ENCODE measurements around the gene L1TD1.
"Not testable (repeated sequence)": the region's sequence is repeated elsewhere in the genome, so short reads cannot be mapped to it uniquely, and the experiment has no call there.

The L1TD1 gene

GRCh38 chr1:62177621-62178020 is 17.0 kb upstream of the L1TD1 start:
- no peak for TF ChIP-seq CTCF (IDR thresholded peaks at IDR 0.05; ENCODE audit: extremely low read depth, missing control alignments)
- no peak for DNase-seq (ENCODE audit: low spot score)

GRCh38 chr1:62178372-62178771 is 16.3 kb upstream of the L1TD1 start:
- no peak for TF ChIP-seq CTCF (IDR thresholded peaks at IDR 0.05; ENCODE audit: extremely low read depth, missing control alignments)
- DNase-seq (ENCODE audit: low spot score), result no peak

- not testable (repeated sequence) for DNase-seq (ENCODE audit: low spot score)
Measured at GRCh38 chr1:62180054-62180453, 14.6 kb upstream of the L1TD1 start.

GRCh38 chr1:62180639-62181038 is 14.0 kb upstream of the L1TD1 start:
- no peak for TF ChIP-seq CTCF (IDR thresholded peaks at IDR 0.05; ENCODE audit: extremely low read depth, missing control alignments)

GRCh38 chr1:62181532-62181931 is 13.1 kb upstream of the L1TD1 start:
- TF ChIP-seq CTCF (IDR thresholded peaks at IDR 0.05; ENCODE audit: extremely low read depth, missing control alignments), result no peak
- no peak for DNase-seq (ENCODE audit: low spot score)

More at GRCh38 chr1:62180639-62181038, 14.0 kb upstream of the L1TD1 start:
- DNase-seq (ENCODE audit: low spot score), result no peak

GRCh38 chr1:62182157-62182556 is 12.5 kb upstream of the L1TD1 start:
- DNase-seq (ENCODE audit: low spot score), result not testable (repeated sequence)

- not testable (repeated sequence) for DNase-seq (ENCODE audit: low spot score)
Measured at GRCh38 chr1:62183164-62184020, 11.3 kb upstream of the L1TD1 start.

- DNase-seq (ENCODE audit: low spot score), result no peak
- TF ChIP-seq CTCF (IDR thresholded peaks at IDR 0.05; ENCODE audit: extremely low read depth, missing control alignments), result no peak
Measured at GRCh38 chr1:62184336-62184735, 10.3 kb upstream of the L1TD1 start.

GRCh38 chr1:62185233-62185632 is 9.4 kb upstream of the L1TD1 start:
- DNase-seq (ENCODE audit: low spot score), result not testable (repeated sequence)
